Measurements from ENCODE around the gene ARMC7. TPM values are rescaled to one million over a fixed set of nuclear protein-coding genes. Genes with fewer than 3 reads are reported as not detected.
"Not testable (repeated sequence)": the region's sequence is repeated elsewhere in the genome, so short reads cannot be mapped to it uniquely, and the experiment has no call there.

The ARMC7 gene
- total RNA-seq, 1 experiment from 2014 or later = 43.2 TPM

DNA sequence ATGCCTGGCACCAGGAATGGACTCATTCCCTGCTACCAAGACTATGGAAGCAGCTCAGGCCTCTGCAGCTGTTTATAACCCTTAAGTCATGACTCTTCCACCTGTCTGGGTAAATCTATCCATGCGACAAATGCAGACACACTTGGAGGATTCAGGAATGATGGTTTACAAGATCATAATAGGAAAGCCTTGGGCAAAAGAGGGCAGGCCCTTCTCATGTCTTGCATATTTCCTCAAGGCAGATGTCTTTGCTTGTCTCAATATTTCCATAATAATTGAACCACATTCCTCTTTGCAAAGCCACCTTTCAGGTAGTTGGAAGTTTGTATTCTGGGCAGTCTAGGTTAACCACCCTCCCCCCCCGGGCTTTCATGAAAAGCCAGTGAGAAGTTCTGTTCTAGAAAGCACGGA is 45.4 kb downstream of the ARMC7 start:
- Histone ChIP-seq H3K27me3 (ENCODE audit: insufficient read depth, low read length) (no peaks in the 10 kb centered on the region), H3K9me2 (ENCODE audit: insufficient read depth) (no peaks in the 10 kb centered on the region), H3K27ac (ENCODE audit: low read depth, low read length) (peak overlapping the region; percentile 68), H2AFZ (ENCODE audit: low read depth, low read length, poor library complexity, severe bottlenecking) (no peak overlapping the region), H3K4me2 (ENCODE audit: low read length) (peak overlapping the region; percentile 90), H3K4me3 (replicated peaks in 1 of 2; ENCODE audit: low read depth in 1 of 2, low read length in 2 of 2) (peak overlapping the region; percentile 2 to 38), H3K9ac (ENCODE audit: low read length) (peak overlapping the region; percentile 38), H3K9me3 (ENCODE audit: control insufficient read depth in 1 of 2, insufficient read depth in 1 of 2, low read depth in 1 of 2, low read length in 2 of 2) (no peaks in the 10 kb centered on the region), H4K20me1 (ENCODE audit: insufficient read depth) (peaks cover 14% of the 10 kb centered on the region; the same call in 1 of the 2 replicates), H3K4me1 (ENCODE audit: control insufficient read depth in 1 of 2, insufficient read depth in 2 of 2, low read length in 2 of 2) (peaks cover 65 to 72% of the 10 kb centered on the region in 2 experiments), H3K79me2 (ENCODE audit: insufficient read depth, low read length) (peaks cover 41% of the 10 kb centered on the region), H3K36me3 (ENCODE audit: control insufficient read depth in 1 of 2, insufficient read depth in 2 of 2, low read length in 2 of 2) (peaks cover 3 to 9% of the 10 kb centered on the region in 2 experiments; a peak in 2 of 4 replicates)
- ChIA-PET RAD21 (ENCODE audit: low non-redundant PET in 1 of 2, low total read pairs in 2 of 2, uncharacterized antibody in 2 of 2, unreplicated experiment in 2 of 2) (no interaction called here), CTCF (interaction anchor here (1.0 to 2.6 kb wide), 3 partner anchors 17 to 85 kb away, joined by 4 to 10 read pairs (median 7); no protein-coding TSS in a partner anchor), POLR2A (interaction anchor here (0.6 to 3.0 kb wide), 23 partner anchors 8 to 1883 kb away, joined by 3 to 23 read pairs (median 5); partner anchors contain the start of genes FDXR, NT5C, NUP85 and TMEM94)
- TF ChIP-seq CEBPB (IDR thresholded peaks at IDR 0.05; ENCODE audit: low read depth) (no peak), TCF7L2 (IDR thresholded peaks at IDR 0.05; ENCODE audit: borderline replicate concordance, extremely low read depth, insufficient read depth, insufficient read length) (no peak), SP1 (IDR thresholded peaks at IDR 0.05; ENCODE audit: low read depth) (no peak), RAD21 (IDR thresholded peaks at IDR 0.05; ENCODE audit: low read depth) (no peak)
- BruUV-seq (replicated peaks) = no TSS peak
- no peak for ATAC-seq
- intact Hi-C loops (cut with micrococcal nuclease) = no loop called here
- no peak for DNase-seq (ENCODE audit: low read depth, low spot score)

- intact Hi-C loops (cut with micrococcal nuclease); H3K79me2 ChIP-seq (ENCODE audit: insufficient read depth, low read length); BruUV-seq (replicated peaks); H3K36me3 ChIP-seq (ENCODE audit: control insufficient read depth in 1 of 2, insufficient read depth in 2 of 2, low read length in 2 of 2); DNase-seq (ENCODE audit: low read depth, low spot score); H3K27me3 ChIP-seq (ENCODE audit: insufficient read depth, low read length); ATAC-seq; RAD21 ChIA-PET (ENCODE audit: low non-redundant PET in 1 of 2, low total read pairs in 2 of 2, uncharacterized antibody in 2 of 2, unreplicated experiment in 2 of 2); H4K20me1 ChIP-seq (ENCODE audit: insufficient read depth); H2AFZ ChIP-seq (ENCODE audit: low read depth, low read length, poor library complexity, severe bottlenecking); H3K4me3 ChIP-seq (replicated peaks in 1 of 2; ENCODE audit: low read depth in 1 of 2, low read length in 2 of 2); H3K9me2 ChIP-seq (ENCODE audit: insufficient read depth); H3K27ac ChIP-seq (ENCODE audit: low read depth, low read length); H3K9me3 ChIP-seq (ENCODE audit: control insufficient read depth in 1 of 2, insufficient read depth in 1 of 2, low read depth in 1 of 2, low read length in 2 of 2): not testable (repeated sequence)
- POLR2A ChIA-PET = interaction anchor here (1.3 to 1.6 kb wide), 2 partner anchors 13 to 34 kb away, joined by 3 to 6 read pairs; no protein-coding TSS in a partner anchor
- CTCF ChIA-PET = interaction anchor here (1.0 to 2.0 kb wide), 3 partner anchors 14 to 45 kb away, joined by 3 to 17 read pairs (median 5); no protein-coding TSS in a partner anchor
- Histone ChIP-seq H3K4me2 (ENCODE audit: low read length) (peak overlapping the region; percentile 60), H3K9ac (ENCODE audit: low read length) (peak overlapping the region; percentile 39), H3K4me1 (ENCODE audit: control insufficient read depth in 1 of 2, insufficient read depth in 2 of 2, low read length in 2 of 2) (peaks cover 46 to 57% of the 10 kb centered on the region in 2 experiments)
- 0 out of 2 replicates have a peak, but pooled peaks have one; percentile 10 for TF ChIP-seq FOSL1 (IDR thresholded peaks at IDR 0.05; ENCODE audit: low read depth)
Observed at GRCh38 chr17:75158480-75158879, 48.7 kb downstream of the ARMC7 start.

Measured in HCT116 (cell line).